Measurements from ENCODE around the gene THAP12.
"Not testable (repeated sequence)": the region's sequence is repeated elsewhere in the genome, so short reads cannot be mapped to it uniquely, and the experiment has no call there.

THAP12 gene
- 70.7 to 104 (median 94.3) reads per million in 4 donors for total RNA-seq

- peak; percentile 94 to 98 (median 96) for DNase-seq
Observed at GRCh38 chr11:76380977-76381719, at the start of gene THAP12, which contains the start of gene GVQW3. TSS of gene THAP12 (minus strand) at chr11:76381132. CDS start at chr11:76380836, 296 bp downstream. TSS of gene GVQW3 (plus strand) at chr11:76381323. CDS start at chr11:76381829, 506 bp downstream.

- no peak for DNase-seq
Observed at GRCh38 chr11:76426660-76427059, 45.7 kb upstream of the THAP12 start.

GRCh38 chr11:76424891-76425290, 44.0 kb upstream of the THAP12 start:
- DNase-seq: no peak

GRCh38 chr11:76424379-76424778, 43.4 kb upstream of the THAP12 start:
- peak in 1 of 5 donors; percentile 36 for DNase-seq

GRCh38 chr11:76419896-76420295, 39.0 kb upstream of the THAP12 start:
- DNase-seq: no peak

- no peak for DNase-seq
Observed at GRCh38 chr11:76415073-76415472, 34.1 kb upstream of the THAP12 start.

GRCh38 chr11:76410851-76411357, 30.0 kb upstream of the THAP12 start:
- no peak for DNase-seq

GRCh38 chr11:76408171-76408965, 27.4 kb upstream of the THAP12 start:
- no peak for DNase-seq

GRCh38 chr11:76406359-76406758, 25.4 kb upstream of the THAP12 start:
- DNase-seq: no peak

GRCh38 chr11:76401484-76401883, 20.6 kb upstream of the THAP12 start:
- not testable (repeated sequence) for DNase-seq

- DNase-seq: no peak
Observed at GRCh38 chr11:76400967-76401366, 20.0 kb upstream of the THAP12 start.

- no peak for DNase-seq
Observed at GRCh38 chr11:76397383-76397782, 16.5 kb upstream of the THAP12 start.

GRCh38 chr11:76395296-76395695, 14.4 kb upstream of the THAP12 start:
- no peak for DNase-seq

GRCh38 chr11:76394411-76394810, 13.5 kb upstream of the THAP12 start:
- DNase-seq: no peak

GRCh38 chr11:76392870-76393269, 11.9 kb upstream of the THAP12 start:
- no peak for DNase-seq

- DNase-seq: no peak
Observed at GRCh38 chr11:76391811-76392475, 11.0 kb upstream of the THAP12 start.

- DNase-seq: no peak
Observed at GRCh38 chr11:76391021-76391420, 10.1 kb upstream of the THAP12 start.

- DNase-seq: no peak
Observed at GRCh38 chr11:76388408-76388807, 7.5 kb upstream of the THAP12 start.

GRCh38 chr11:76385903-76386302, 5.0 kb upstream of the THAP12 start:
- DNase-seq: no peak

- no peak for DNase-seq
Observed at GRCh38 chr11:76382209-76382608, 1.3 kb upstream of the THAP12 start.

GRCh38 chr11:76380159-76380976, 564 bp downstream of the THAP12 start:
- peak; percentile 15 to 57 (median 30) for DNase-seq

- no peak for DNase-seq
Observed at GRCh38 chr11:76379807-76380158, 1.1 kb downstream of the THAP12 start.
